WTC11 (cell line): ENCODE data around the gene TMTC2. TPM values are rescaled to one million over a fixed set of nuclear protein-coding genes. Genes with fewer than 3 reads are reported as not detected.

Experiments
- ATAC-seq: fragments of 200-7000 bp; cut with Tn5 transposase; 2 replicates; pipeline ENCODE4 v1.10.0; 2021; ENCODE audit warnings: mild to moderate bottlenecking, moderate library complexity
- CTCF ChIA-PET: fragments of 300-600 bp; sonication (Branson Sonifier 250); formaldehyde crosslinking; loops from one replicate; lab custom pipeline; 2021; ENCODE audit warnings: antibody characterized with exemption; lab: Charles Lee
- POLR2A ChIA-PET: fragments of 350-600 bp; sonication (Branson Sonifier 250); formaldehyde crosslinking; loops from one replicate; lab custom pipeline; 2021; ENCODE audit warnings: antibody characterized with exemption; lab: Charles Lee
- DNase-seq: peaks from one replicate; pipeline ENCODE4 v3.0.0; 2021; ENCODE audit warnings: low spot score
- H3K27ac Mint-ChIP-seq: 2 replicates; pipeline ENCODE4 v1.8.0; 2021; ENCODE audit warnings: mixed read lengths
- H3K27me3 Mint-ChIP-seq: 2 replicates; pipeline ENCODE4 v1.8.0; 2021; ENCODE audit warnings: low read depth, mild to moderate bottlenecking, moderate library complexity, mixed read lengths
- H3K36me3 Mint-ChIP-seq: 2 replicates; pipeline ENCODE4 v1.8.0; 2021; ENCODE audit warnings: mixed read lengths
- H3K4me1 Mint-ChIP-seq: 2 replicates; pipeline ENCODE4 v1.8.0; 2022; ENCODE audit warnings: mixed read lengths
- H3K4me3 Mint-ChIP-seq: 2 replicates; pipeline ENCODE4 v1.8.0; 2021; ENCODE audit warnings: mild to moderate bottlenecking, moderate library complexity, mixed read lengths
- H3K9me3 Mint-ChIP-seq: 2 replicates; pipeline ENCODE4 v1.8.0; 2021; ENCODE audit warnings: mixed read lengths
- ATF1 ChIP-seq: sonication (generic); formaldehyde crosslinking; IDR thresholded peaks from 2 replicates; pipeline ENCODE4 v1.8.1; 2023; ENCODE audit warnings: mild to moderate bottlenecking, moderate library complexity, missing genetic modification reagents
- ATF2 ChIP-seq: sonication (generic); formaldehyde crosslinking; IDR thresholded peaks from 2 replicates; pipeline ENCODE4 v1.8.1; 2022; ENCODE audit warnings: low read depth, missing genetic modification reagents, borderline replicate concordance
- ATF6 ChIP-seq: sonication (generic); formaldehyde crosslinking; IDR thresholded peaks from 2 replicates; pipeline ENCODE4 v1.8.1; 2023; ENCODE audit warnings: mild to moderate bottlenecking, missing genetic modification reagents
- CREB1 ChIP-seq: sonication (generic); formaldehyde crosslinking; IDR thresholded peaks from 2 replicates; pipeline ENCODE4 v1.8.0; 2023; ENCODE audit warnings: mild to moderate bottlenecking, missing genetic modification reagents
- CREM ChIP-seq: sonication (generic); formaldehyde crosslinking; IDR thresholded peaks from 2 replicates; pipeline ENCODE4 v1.8.1; 2022; ENCODE audit warnings: mild to moderate bottlenecking, missing genetic modification reagents, moderate library complexity
- ERG ChIP-seq: fragments of 250-450 bp; sonication (Bioruptor Pico); IDR thresholded peaks from 2 replicates; pipeline ENCODE4 v1.8.0; 2021; ENCODE audit warnings: mild to moderate bottlenecking
- FOXJ3 ChIP-seq: sonication (generic); formaldehyde crosslinking; IDR thresholded peaks from 2 replicates; pipeline ENCODE4 v1.9.0; 2021; ENCODE audit warnings: missing genetic modification reagents, mild to moderate bottlenecking, borderline replicate concordance
- GTF2I ChIP-seq: fragments of 250-450 bp; sonication (Bioruptor Pico); conservative IDR thresholded peaks from 2 replicates; pipeline ENCODE4 v1.4.0; 2021; ENCODE audit warnings: mild to moderate bottlenecking
- JAZF1 ChIP-seq: fragments of 250-450 bp; sonication (Bioruptor Pico); IDR thresholded peaks from 2 replicates; pipeline ENCODE4 v1.9.0; 2021; ENCODE audit warnings: moderate library complexity, mild to moderate bottlenecking, inconsistent platforms
- MLX ChIP-seq: sonication (generic); formaldehyde crosslinking; IDR thresholded peaks from 2 replicates; pipeline ENCODE4 v1.8.1; 2023; ENCODE audit warnings: mild to moderate bottlenecking, missing genetic modification reagents, moderate library complexity
- MYBL2 ChIP-seq: sonication (generic); formaldehyde crosslinking; IDR thresholded peaks from 2 replicates; pipeline ENCODE4 v1.8.1; 2023; ENCODE audit warnings: mild to moderate bottlenecking, moderate library complexity, missing genetic modification reagents
- NR2C2 ChIP-seq: sonication (generic); formaldehyde crosslinking; IDR thresholded peaks from 2 replicates; pipeline ENCODE4 v1.8.0; 2022; ENCODE audit warnings: mild to moderate bottlenecking, missing genetic modification reagents
- OVOL2 ChIP-seq: fragments of 250-450 bp; sonication (Bioruptor Pico); IDR thresholded peaks from 2 replicates; pipeline ENCODE4 v1.9.0; 2021; ENCODE audit warnings: mild to moderate bottlenecking, borderline replicate concordance
- PREB ChIP-seq: sonication (generic); formaldehyde crosslinking; IDR thresholded peaks from 2 replicates; pipeline ENCODE4 v1.8.1; 2022; ENCODE audit warnings: mild to moderate bottlenecking, missing genetic modification reagents, moderate library complexity, borderline replicate concordance
- USF1 ChIP-seq: sonication (generic); formaldehyde crosslinking; IDR thresholded peaks from 2 replicates; pipeline ENCODE4 v1.8.0; 2022; ENCODE audit warnings: mild to moderate bottlenecking, missing genetic modification reagents
- ZNF219 ChIP-seq: sonication (generic); formaldehyde crosslinking; IDR thresholded peaks from 2 replicates; pipeline ENCODE4 v1.8.0; 2023; ENCODE audit warnings: missing genetic modification reagents, mild to moderate bottlenecking, borderline replicate concordance
- ZNF263 ChIP-seq: sonication (generic); formaldehyde crosslinking; IDR thresholded peaks from 2 replicates; pipeline ENCODE4 v1.8.1; 2022; ENCODE audit warnings: low read depth, mild to moderate bottlenecking, moderate library complexity, missing genetic modification reagents
- ZNF425 ChIP-seq: fragments of 250-450 bp; sonication (Bioruptor Pico); conservative IDR thresholded peaks from 2 replicates; pipeline ENCODE4 v1.9.0; 2021; ENCODE audit warnings: mild to moderate bottlenecking
- total RNA-seq: library from RNA; stranded (reverse); gene quantifications from 3 replicates; pipeline ENCODE4 v1.2.3, GENCODE V29; 2021

TMTC2 gene
- total RNA-seq, 1 experiment from 2014 or later = 6.4 TPM

- TF ChIP-seq GTF2I (CRISPR knock-in tag) (no peak), ZNF219 (CRISPR knock-in tag) (no peak), PREB (CRISPR knock-in tag) (no peak), CREM (no peak), USF1 (no peak), ZNF263 (CRISPR knock-in tag) (no peak), MYBL2 (CRISPR knock-in tag) (no peak), NR2C2 (CRISPR knock-in tag) (no peak), FOXJ3 (CRISPR knock-in tag) (no peak)
Observed at GRCh38 chr12:83005534-83006197, 319.0 kb downstream of the TMTC2 start (continued).

- no peak for TF ChIP-seq OVOL2 (CRISPR knock-in tag)
- no peak for TF ChIP-seq ATF6 (CRISPR knock-in tag)
- no peak for TF ChIP-seq PREB (CRISPR knock-in tag)
- TF ChIP-seq CREB1 = no peak
- TF ChIP-seq MLX = no peak
- TF ChIP-seq ATF1 (CRISPR knock-in tag) = no peak
- TF ChIP-seq ERG = no peak
- TF ChIP-seq ATF2 = no peak
- no peak for TF ChIP-seq USF1
- no peak for TF ChIP-seq JAZF1 (CRISPR knock-in tag)
- TF ChIP-seq ZNF425 (CRISPR knock-in tag) = no peak
- TF ChIP-seq, all 79 proteins: peak for 0
- Mint-ChIP-seq H3K4me3 (no peak overlapping the region), H3K4me1 (peaks cover 7% of the 10 kb centered on the region), H3K36me3 (peaks cover 50% of the 10 kb centered on the region), H3K27me3 (no peaks in the 10 kb centered on the region), H3K9me3 (peaks cover 53% of the 10 kb centered on the region), H3K27ac (no peak overlapping the region)
- ATAC-seq (no peak), DNase-seq (no peak)
- CTCF ChIA-PET = no interaction called here
- POLR2A ChIA-PET = no interaction called here
Observed at GRCh38 chr12:83008703-83009102, 322.0 kb downstream of the TMTC2 start.
